Loucy (cell line): Measurements from ENCODE around the gene OR2T12.

Experiments used
- H2AFZ ChIP-seq: fragments of 200-600 bp; sonication (generic); 2 replicates; pipeline ENCODE4 v1.6.0; 2016; ENCODE audit warnings: antibody characterized with exemption, mild to moderate bottlenecking, low read length, moderate library complexity
- H3F3A ChIP-seq: fragments of 200-600 bp; 2 replicates; pipeline ENCODE4 v1.6.0; 2016; ENCODE audit warnings: antibody characterized with exemption, low read depth, mild to moderate bottlenecking
- H3K27me3 ChIP-seq: fragments of 200-600 bp; sonication (generic); 2 replicates; pipeline ENCODE4 v1.6.1; 2014; ENCODE audit warnings: low read length, mild to moderate bottlenecking; ENCODE audit not compliant: insufficient read depth, poor library complexity, severe bottlenecking
- H3K36me3 ChIP-seq: fragments of 200-600 bp; sonication (generic); 2 replicates; pipeline ENCODE4 v1.6.1; 2016; ENCODE audit warnings: low read length; ENCODE audit not compliant: insufficient read depth
- H3K4me1 ChIP-seq: fragments of 200-600 bp; sonication (generic); 2 replicates; pipeline ENCODE4 v1.5.1; 2014; ENCODE audit warnings: low read length, mild to moderate bottlenecking; ENCODE audit not compliant: insufficient read depth, poor library complexity, severe bottlenecking
- H3K4me2 ChIP-seq: fragments of 200-600 bp; sonication (generic); 2 replicates; pipeline ENCODE4 v1.6.0; 2014; ENCODE audit warnings: antibody characterized with exemption, low read length, low read depth, mild to moderate bottlenecking; ENCODE audit not compliant: poor library complexity, severe bottlenecking
- H3K4me3 ChIP-seq: fragments of 200-600 bp; sonication (generic); 2 replicates; pipeline ENCODE4 v1.5.1; 2014; ENCODE audit warnings: low read length, mild to moderate bottlenecking, mixed read lengths; ENCODE audit not compliant: poor library complexity, severe bottlenecking
- H3K79me2 ChIP-seq: fragments of 200-600 bp; sonication (generic); 2 replicates; pipeline ENCODE4 v1.6.1; 2014; ENCODE audit warnings: low read length; ENCODE audit not compliant: insufficient read depth
- H3K9ac ChIP-seq: fragments of 200-600 bp; sonication (generic); 2 replicates; pipeline ENCODE4 v1.6.0; 2014; ENCODE audit warnings: mild to moderate bottlenecking, low read depth, low read length, moderate library complexity; ENCODE audit not compliant: poor library complexity, severe bottlenecking
- H3K9me2 ChIP-seq: fragments of 200-600 bp; sonication (generic); replicated peaks from 2 replicates; pipeline ENCODE4 v1.6.1; 2016; ENCODE audit warnings: low read depth, low read length, mixed read lengths
- H3K9me3 ChIP-seq: fragments of 200-600 bp; sonication (generic); 2 replicates; pipeline ENCODE4 v1.6.1; 2014; ENCODE audit warnings: mild to moderate bottlenecking, antibody characterized with exemption, low read length, low read depth; ENCODE audit not compliant: insufficient read depth
- H4K20me1 ChIP-seq: fragments of 200-600 bp; sonication (generic); 2 replicates; pipeline ENCODE4 v1.6.0; 2014; ENCODE audit warnings: antibody characterized with exemption, low read length, mild to moderate bottlenecking; ENCODE audit not compliant: insufficient read depth, poor library complexity, severe bottlenecking
- EZH2phosphoT487 ChIP-seq: fragments of 200-600 bp; IDR thresholded peaks from 2 replicates; pipeline ENCODE4 v1.6.1; 2018; ENCODE audit warnings: antibody characterized with exemption, mild to moderate bottlenecking, moderate library complexity, borderline replicate concordance
- TF ChIP-seq, protein P1 (sequence below): fragments of 200-600 bp; sonication (generic); conservative IDR thresholded peaks from 2 replicates; pipeline ENCODE4 v1.5.1; 2014; ENCODE audit warnings: mild to moderate bottlenecking, antibody characterized with exemption, low read length

The OR2T12 gene

GRCh38 chr1:248243204-248243603, 60.0 kb downstream of the OR2T12 start:
- H3K4me2 ChIP-seq, result no peak overlapping the region
- H4K20me1 ChIP-seq, result no peaks in the 10 kb centered on the region
- H3K9me3 ChIP-seq, result no peaks in the 10 kb centered on the region
- H3K4me1 ChIP-seq, result no peaks in the 10 kb centered on the region
- H2AFZ ChIP-seq, result no peak overlapping the region
- no peaks in the 10 kb centered on the region for H3K9me2 ChIP-seq
- H3F3A ChIP-seq, result no peaks in the 10 kb centered on the region
- TF ChIP-seq, protein P1, sequence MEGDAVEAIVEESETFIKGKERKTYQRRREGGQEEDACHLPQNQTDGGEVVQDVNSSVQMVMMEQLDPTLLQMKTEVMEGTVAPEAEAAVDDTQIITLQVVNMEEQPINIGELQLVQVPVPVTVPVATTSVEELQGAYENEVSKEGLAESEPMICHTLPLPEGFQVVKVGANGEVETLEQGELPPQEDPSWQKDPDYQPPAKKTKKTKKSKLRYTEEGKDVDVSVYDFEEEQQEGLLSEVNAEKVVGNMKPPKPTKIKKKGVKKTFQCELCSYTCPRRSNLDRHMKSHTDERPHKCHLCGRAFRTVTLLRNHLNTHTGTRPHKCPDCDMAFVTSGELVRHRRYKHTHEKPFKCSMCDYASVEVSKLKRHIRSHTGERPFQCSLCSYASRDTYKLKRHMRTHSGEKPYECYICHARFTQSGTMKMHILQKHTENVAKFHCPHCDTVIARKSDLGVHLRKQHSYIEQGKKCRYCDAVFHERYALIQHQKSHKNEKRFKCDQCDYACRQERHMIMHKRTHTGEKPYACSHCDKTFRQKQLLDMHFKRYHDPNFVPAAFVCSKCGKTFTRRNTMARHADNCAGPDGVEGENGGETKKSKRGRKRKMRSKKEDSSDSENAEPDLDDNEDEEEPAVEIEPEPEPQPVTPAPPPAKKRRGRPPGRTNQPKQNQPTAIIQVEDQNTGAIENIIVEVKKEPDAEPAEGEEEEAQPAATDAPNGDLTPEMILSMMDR, result peak; percentile 75
- no peak for TF ChIP-seq EZH2phosphoT487
- no peaks in the 10 kb centered on the region for H3K36me3 ChIP-seq
- no peaks in the 10 kb centered on the region for H3K79me2 ChIP-seq
- H3K4me3 ChIP-seq, result no peak overlapping the region
- H3K27me3 ChIP-seq, result no peaks in the 10 kb centered on the region
- no peak overlapping the region for H3K9ac ChIP-seq
